GM12878 (cell line): ENCODE data around the gene SDK2. TPM values are rescaled to one million over a fixed set of nuclear protein-coding genes. Genes with fewer than 3 reads are reported as not detected.

Experiments used
- ATAC-seq: fragments of 200-7000 bp; cut with Tn5 transposase; 3 replicates; pipeline ENCODE4 v1.9.1; 2020; ENCODE audit warnings: mild to moderate bottlenecking, moderate library complexity
- BruUV-seq: library from RNA; stranded (reverse); fragments of 400-500 nt; replicated peaks from 2 replicates; lab custom pipeline; 2021; lab: Mats Ljungman, UMichigan
- CTCF ChIA-PET: fragments of 300-600 bp; sonication (Branson Sonifier 250); formaldehyde crosslinking; extraction: SDS; loops from one replicate; lab custom pipeline; 2021; ENCODE audit warnings: inconsistent platforms; lab: Yijun Ruan, JAX
- POLR2A ChIA-PET: fragments of 350-600 bp; formaldehyde crosslinking; extraction: SDS; loops from one replicate; lab custom pipeline; 2021; ENCODE audit warnings: inconsistent platforms; lab: Charles Lee
- RAD21 ChIA-PET: fragments of 300-600 bp; sonication (Branson Sonifier 250); formaldehyde crosslinking; loops from one replicate; lab custom pipeline; 2023; ENCODE audit warnings: antibody characterized with exemption; ENCODE audit not compliant: unreplicated experiment; lab: Charles Lee
- SMC1A ChIA-PET: fragments of 300-600 bp; sonication (Branson Sonifier 250); formaldehyde crosslinking; loops from one replicate; lab custom pipeline; 2023; ENCODE audit not compliant: unreplicated experiment, uncharacterized antibody; lab: Charles Lee
- DNase-seq: peaks from one replicate; pipeline ENCODE4 v3.0.0-alpha.2; 2011; ENCODE audit warnings: low read depth, low spot score
- FAIRE-seq: peaks from 3 replicates; lab custom pipeline; 2011; peaks lifted over from hg19 to GRCh38; lab: Jason Lieb, UNC
- H2AFZ ChIP-seq: 2 replicates; pipeline ENCODE4 v1.6.0; 2011; ENCODE audit warnings: low read depth, low read length, control low read depth; ENCODE audit not compliant: control insufficient read depth
- H3K27ac ChIP-seq: 2 replicates; pipeline ENCODE4 v1.5.1; 2011; ENCODE audit warnings: control low read depth; ENCODE audit not compliant: control insufficient read depth, insufficient read depth
- H3K27me3 ChIP-seq, 2 experiments: replicated peaks in 1 of 2; 2 replicates each; pipeline versions ENCODE4 v1.6.0 to v1.6.1; 2011; ENCODE audit warnings: low read length in 1 of 2; ENCODE audit not compliant: control insufficient read depth in 2 of 2, insufficient read depth in 2 of 2
- H3K36me3 ChIP-seq, 2 experiments: 2 replicates each; pipeline ENCODE4 v1.5.1; 2011; ENCODE audit warnings: low read length in 1 of 2; ENCODE audit not compliant: control insufficient read depth in 2 of 2, insufficient read depth in 2 of 2
- H3K4me1 ChIP-seq: 2 replicates; pipeline ENCODE4 v1.6.1; 2011; ENCODE audit warnings: mild to moderate bottlenecking, low read length, moderate library complexity, mixed read lengths; ENCODE audit not compliant: control insufficient read depth, insufficient read depth
- H3K4me2 ChIP-seq: 2 replicates; pipeline ENCODE4 v1.6.0; 2011; ENCODE audit warnings: control low read depth; ENCODE audit not compliant: control insufficient read depth, insufficient read depth
- H3K4me3 ChIP-seq: fragments of 200-600 bp; sonication (generic); 2 replicates; pipeline ENCODE4 v1.5.1; 2016
- H3K79me2 ChIP-seq: 2 replicates; pipeline ENCODE4 v1.6.0; 2011; ENCODE audit warnings: low read length; ENCODE audit not compliant: control insufficient read depth, insufficient read depth
- H3K9ac ChIP-seq: 2 replicates; pipeline ENCODE4 v1.8.0; 2011; ENCODE audit warnings: low read length, control low read depth, mixed read lengths; ENCODE audit not compliant: control insufficient read depth, insufficient read depth
- H3K9me3 ChIP-seq: replicated peaks from 3 replicates; pipeline ENCODE4 v1.5.1; 2011; ENCODE audit warnings: mild to moderate bottlenecking, low read length; ENCODE audit not compliant: control insufficient read depth, insufficient read depth
- H4K20me1 ChIP-seq: 2 replicates; pipeline ENCODE4 v1.6.0; 2011; ENCODE audit not compliant: control insufficient read depth, insufficient read depth
- MTA3 ChIP-seq: IDR thresholded peaks from 2 replicates; pipeline ENCODE4 v1.6.1; 2012; ENCODE audit warnings: low read length, inconsistent platforms, borderline replicate concordance
- NR2C1 ChIP-seq: fragments of 450-650 bp; IDR thresholded peaks from 2 replicates; pipeline ENCODE4 v1.6.1; 2017; ENCODE audit warnings: antibody characterized with exemption, mild to moderate bottlenecking, moderate library complexity
- SIN3A ChIP-seq: IDR thresholded peaks from 2 replicates; pipeline ENCODE4 v1.6.1; 2012; ENCODE audit warnings: low read depth, low read length, improper control_type of control experiment
- SUPT20H ChIP-seq: IDR thresholded peaks from 2 replicates; pipeline ENCODE4 v1.6.1; 2011; ENCODE audit warnings: low read depth, mild to moderate bottlenecking, low read length, moderate library complexity, borderline replicate concordance; ENCODE audit not compliant: control insufficient read depth
- ZNF622 ChIP-seq: fragments of 450-650 bp; IDR thresholded peaks from 2 replicates; pipeline ENCODE4 v1.6.1; 2017; ENCODE audit warnings: mild to moderate bottlenecking, inconsistent platforms
- ZZZ3 ChIP-seq: IDR thresholded peaks from 2 replicates; pipeline ENCODE4 v1.6.1; 2011; ENCODE audit warnings: low read depth; ENCODE audit not compliant: control insufficient read depth, insufficient read length
- WGBS: methylation state at CpG from one replicate; pipeline ENCODE4 v1.1.6; 2016; ENCODE audit warnings: low lambda C conversion rate; ENCODE audit not compliant: insufficient replicate concordance, insufficient coverage; ENCODE audit errors: missing lambda C conversion rate; 5-methylcytosine and 5-hydroxymethylcytosine counted together
- in situ Hi-C: fragments of 300-500 bp; cut with MboI; formaldehyde crosslinking; loops from 9 replicates; pipeline ENCODE4 v1.14.3; 2018; ENCODE audit warnings: mixed read lengths
- intact Hi-C: fragments of 100-400 bp; cut with micrococcal nuclease; formaldehyde crosslinking; loops from one replicate; pipeline ENCODE4 v1.14.2; 2022; ENCODE audit not compliant: unreplicated experiment
- polyA plus RNA-seq, 11 experiments: library from polyadenylated mRNA; depleted of rRNA in 4 of 11; unstranded in 6 of 11; stranded (reverse) in 5 of 11; fragments of >200 nt; fragmentation: Nextera tagmentation in 4 of 11; fragmentation: Illumina TruSeq in 1 of 11; extraction: Ambion mirVana in 4 of 11; extraction: Trizol in 1 of 11; gene quantifications; 1 replicate in 1 of 11; 2 replicates in 10 of 11; pipeline versions ENCODE4 v1.2.1 to v1.2.3, GENCODE V29; 2011 to 2016; ENCODE audit warnings: inconsistent platforms in 2 of 11, missing spikeins in 2 of 11, low read depth in 1 of 11
- total RNA-seq, 4 experiments: library from RNA; depleted of rRNA in 3 of 4; stranded (reverse); fragments of >200 nt in 3 of 4; fragmentation: Illumina TruSeq in 1 of 4; extraction: Trizol in 1 of 4; gene quantifications; 2 replicates each; pipeline versions ENCODE4 v1.2.1 to v1.2.3, GENCODE V29; 2013 to 2021
- TF ChIP-seq, protein P1 (sequence below): IDR thresholded peaks from 2 replicates; pipeline ENCODE4 v1.6.1; 2011; ENCODE audit warnings: low read depth, mild to moderate bottlenecking, low read length, moderate library complexity, borderline replicate concordance; ENCODE audit errors: extremely low read depth
- TF ChIP-seq, protein P2 (sequence below): fragments of 450-650 bp; IDR thresholded peaks from 2 replicates; pipeline ENCODE4 v1.6.1; 2018; ENCODE audit warnings: mild to moderate bottlenecking, low read depth, moderate library complexity; ENCODE audit not compliant: partially characterized antibody
- TF ChIP-seq, protein P3 (sequence below): fragments of 450-650 bp; IDR thresholded peaks from 2 replicates; pipeline ENCODE4 v1.6.1; 2017; ENCODE audit warnings: mild to moderate bottlenecking, low read depth, inconsistent platforms; ENCODE audit not compliant: poor library complexity, severe bottlenecking
- TF ChIP-seq, protein P4 (sequence below): IDR thresholded peaks from 2 replicates; pipeline ENCODE4 v1.6.1; 2012; ENCODE audit warnings: low read length, inconsistent platforms

The SDK2 gene
- total and polyA plus RNA-seq, 10 of the 15 experiments (the other 5 are each of a cell fraction or from before 2014, with no cell fraction given) = 0.03 to 0.08 (median 0.03) TPM; not detected in 7

DNA sequence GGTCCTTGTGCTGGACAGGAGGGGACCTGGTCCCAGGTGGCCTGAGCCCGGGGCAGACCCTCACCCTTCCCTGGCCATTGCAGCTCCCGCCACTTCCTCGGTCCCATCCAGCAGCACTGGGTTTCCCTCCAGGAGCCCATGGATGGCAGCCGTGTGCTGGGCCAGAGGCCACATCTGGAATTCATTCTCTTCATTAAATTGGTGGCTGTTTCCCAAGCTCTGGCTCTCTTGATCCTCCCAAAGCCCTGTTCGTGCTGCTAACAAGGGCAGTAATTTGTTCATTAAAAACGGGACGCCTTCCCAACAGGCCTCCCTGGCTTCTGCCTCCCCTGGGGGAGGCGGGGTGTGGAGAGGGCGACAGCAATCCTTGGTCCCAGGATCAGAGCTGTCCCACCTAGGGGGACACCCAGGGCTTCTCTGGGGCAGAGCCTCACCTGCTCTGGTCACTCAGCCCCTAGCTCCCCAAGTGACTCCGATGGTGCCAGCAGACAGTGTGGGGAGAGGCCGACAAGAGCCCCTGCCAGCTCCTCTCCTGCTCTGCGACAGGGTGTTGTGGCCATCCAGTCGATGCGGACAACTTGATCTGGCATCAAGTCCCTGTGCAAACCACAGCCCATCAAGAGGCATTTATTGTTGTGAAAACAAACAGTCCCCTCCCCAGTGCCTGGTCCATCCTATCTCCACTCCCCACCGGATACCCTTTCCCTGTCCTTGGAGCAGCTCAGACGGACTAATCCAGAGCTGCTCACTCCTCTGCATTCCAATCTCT is 44.0 kb downstream of the SDK2 start:
- no TSS peak for BruUV-seq
- no peaks in the 10 kb centered on the region for H3K79me2 ChIP-seq

More for the DNA sequence above, 44.0 kb downstream of the SDK2 start:
- no peak overlapping the region for H3K4me2 ChIP-seq
- H3K36me3 ChIP-seq = no peaks in the 10 kb centered on the region
- in situ Hi-C loops = no loop called here
- POLR2A ChIA-PET = no interaction called here
- RAD21 ChIA-PET = no interaction called here
- CTCF ChIA-PET = interaction anchor here (1.6 kb wide), 1 partner anchor 14 kb away, joined by 3 read pairs; no protein-coding TSS in a partner anchor
- DNase-seq (no peak), ATAC-seq (no peak), FAIRE-seq (no peak)
- H3K9ac ChIP-seq = no peak overlapping the region
- no peaks in the 10 kb centered on the region for H3K9me3 ChIP-seq
- no peak overlapping the region for H2AFZ ChIP-seq
- SMC1A ChIA-PET = no interaction called here
- no peaks in the 10 kb centered on the region; a peak in 1 of 4 replicates for H3K27me3 ChIP-seq
- H4K20me1 ChIP-seq = no peaks in the 10 kb centered on the region
- 50% methylated on average over 16 of the region's 16 CpGs for WGBS
- intact Hi-C loops = no loop called here
- H3K4me3 ChIP-seq = no peak overlapping the region
- no peak for TF ChIP-seq MTA3
- TF ChIP-seq, protein P1, sequence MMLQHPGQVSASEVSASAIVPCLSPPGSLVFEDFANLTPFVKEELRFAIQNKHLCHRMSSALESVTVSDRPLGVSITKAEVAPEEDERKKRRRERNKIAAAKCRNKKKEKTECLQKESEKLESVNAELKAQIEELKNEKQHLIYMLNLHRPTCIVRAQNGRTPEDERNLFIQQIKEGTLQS = no peak
- TF ChIP-seq NR2C1 = no peak
- no peak for TF ChIP-seq ZZZ3
- no peak for TF ChIP-seq ZNF622
- TF ChIP-seq, protein P2, sequence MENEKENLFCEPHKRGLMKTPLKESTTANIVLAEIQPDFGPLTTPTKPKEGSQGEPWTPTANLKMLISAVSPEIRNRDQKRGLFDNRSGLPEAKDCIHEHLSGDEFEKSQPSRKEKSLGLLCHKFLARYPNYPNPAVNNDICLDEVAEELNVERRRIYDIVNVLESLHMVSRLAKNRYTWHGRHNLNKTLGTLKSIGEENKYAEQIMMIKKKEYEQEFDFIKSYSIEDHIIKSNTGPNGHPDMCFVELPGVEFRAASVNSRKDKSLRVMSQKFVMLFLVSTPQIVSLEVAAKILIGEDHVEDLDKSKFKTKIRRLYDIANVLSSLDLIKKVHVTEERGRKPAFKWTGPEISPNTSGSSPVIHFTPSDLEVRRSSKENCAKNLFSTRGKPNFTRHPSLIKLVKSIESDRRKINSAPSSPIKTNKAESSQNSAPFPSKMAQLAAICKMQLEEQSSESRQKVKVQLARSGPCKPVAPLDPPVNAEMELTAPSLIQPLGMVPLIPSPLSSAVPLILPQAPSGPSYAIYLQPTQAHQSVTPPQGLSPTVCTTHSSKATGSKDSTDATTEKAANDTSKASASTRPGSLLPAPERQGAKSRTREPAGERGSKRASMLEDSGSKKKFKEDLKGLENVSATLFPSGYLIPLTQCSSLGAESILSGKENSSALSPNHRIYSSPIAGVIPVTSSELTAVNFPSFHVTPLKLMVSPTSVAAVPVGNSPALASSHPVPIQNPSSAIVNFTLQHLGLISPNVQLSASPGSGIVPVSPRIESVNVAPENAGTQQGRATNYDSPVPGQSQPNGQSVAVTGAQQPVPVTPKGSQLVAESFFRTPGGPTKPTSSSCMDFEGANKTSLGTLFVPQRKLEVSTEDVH = no peak
- TF ChIP-seq, protein P3, sequence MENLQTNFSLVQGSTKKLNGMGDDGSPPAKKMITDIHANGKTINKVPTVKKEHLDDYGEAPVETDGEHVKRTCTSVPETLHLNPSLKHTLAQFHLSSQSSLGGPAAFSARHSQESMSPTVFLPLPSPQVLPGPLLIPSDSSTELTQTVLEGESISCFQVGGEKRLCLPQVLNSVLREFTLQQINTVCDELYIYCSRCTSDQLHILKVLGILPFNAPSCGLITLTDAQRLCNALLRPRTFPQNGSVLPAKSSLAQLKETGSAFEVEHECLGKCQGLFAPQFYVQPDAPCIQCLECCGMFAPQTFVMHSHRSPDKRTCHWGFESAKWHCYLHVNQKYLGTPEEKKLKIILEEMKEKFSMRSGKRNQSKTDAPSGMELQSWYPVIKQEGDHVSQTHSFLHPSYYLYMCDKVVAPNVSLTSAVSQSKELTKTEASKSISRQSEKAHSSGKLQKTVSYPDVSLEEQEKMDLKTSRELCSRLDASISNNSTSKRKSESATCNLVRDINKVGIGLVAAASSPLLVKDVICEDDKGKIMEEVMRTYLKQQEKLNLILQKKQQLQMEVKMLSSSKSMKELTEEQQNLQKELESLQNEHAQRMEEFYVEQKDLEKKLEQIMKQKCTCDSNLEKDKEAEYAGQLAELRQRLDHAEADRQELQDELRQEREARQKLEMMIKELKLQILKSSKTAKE = no peak
- TF ChIP-seq, protein P4, sequence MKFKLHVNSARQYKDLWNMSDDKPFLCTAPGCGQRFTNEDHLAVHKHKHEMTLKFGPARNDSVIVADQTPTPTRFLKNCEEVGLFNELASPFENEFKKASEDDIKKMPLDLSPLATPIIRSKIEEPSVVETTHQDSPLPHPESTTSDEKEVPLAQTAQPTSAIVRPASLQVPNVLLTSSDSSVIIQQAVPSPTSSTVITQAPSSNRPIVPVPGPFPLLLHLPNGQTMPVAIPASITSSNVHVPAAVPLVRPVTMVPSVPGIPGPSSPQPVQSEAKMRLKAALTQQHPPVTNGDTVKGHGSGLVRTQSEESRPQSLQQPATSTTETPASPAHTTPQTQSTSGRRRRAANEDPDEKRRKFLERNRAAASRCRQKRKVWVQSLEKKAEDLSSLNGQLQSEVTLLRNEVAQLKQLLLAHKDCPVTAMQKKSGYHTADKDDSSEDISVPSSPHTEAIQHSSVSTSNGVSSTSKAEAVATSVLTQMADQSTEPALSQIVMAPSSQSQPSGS = no peak
- TF ChIP-seq SUPT20H = no peak
- TF ChIP-seq SIN3A = no peak
- H3K27ac ChIP-seq = no peak overlapping the region
- H3K4me1 ChIP-seq = no peaks in the 10 kb centered on the region
